HG02571 (cell line): ENCODE measurements around the gene COPB2.

Experiments used
- ATAC-seq: cut with Tn5 transposase; IDR thresholded peaks from one replicate; pipeline ENCODE4 v1.9.1; 2021; ENCODE audit warnings: mild to moderate bottlenecking, moderate library complexity; ENCODE audit not compliant: unreplicated experiment

Gene COPB2

GRCh38 chr3:139329364-139329850 lies 60.0 kb downstream of the COPB2 start:
- ATAC-seq = peak; percentile 93

- no peak for ATAC-seq
Observed at GRCh38 chr3:139328356-139328755, 61.1 kb downstream of the COPB2 start.

- ATAC-seq = no peak
Observed at GRCh38 chr3:139327861-139328260, 61.6 kb downstream of the COPB2 start.

- ATAC-seq = no peak
Observed at GRCh38 chr3:139327231-139327630, 62.2 kb downstream of the COPB2 start.

- no peak for ATAC-seq
Observed at GRCh38 chr3:139326707-139327106, 62.7 kb downstream of the COPB2 start.

- no peak for ATAC-seq
Observed at GRCh38 chr3:139326131-139326530, 63.3 kb downstream of the COPB2 start.

GRCh38 chr3:139325551-139325950 lies 63.9 kb downstream of the COPB2 start:
- ATAC-seq = no peak

GRCh38 chr3:139324456-139324855 lies 65.0 kb downstream of the COPB2 start:
- no peak for ATAC-seq

- no peak for ATAC-seq
Observed at GRCh38 chr3:139323146-139323545, 66.3 kb downstream of the COPB2 start.

GRCh38 chr3:139322346-139322745 lies 67.1 kb downstream of the COPB2 start:
- ATAC-seq = no peak

- no peak for ATAC-seq
Observed at GRCh38 chr3:139320551-139321309, 68.7 kb downstream of the COPB2 start.

GRCh38 chr3:139319428-139320402 lies 69.7 kb downstream of the COPB2 start:
- ATAC-seq = no peak

GRCh38 chr3:139318826-139319225 lies 70.6 kb downstream of the COPB2 start:
- ATAC-seq = no peak

- no peak for ATAC-seq
Observed at GRCh38 chr3:139318431-139318816, 71.0 kb downstream of the COPB2 start.

- ATAC-seq = no peak
Observed at GRCh38 chr3:139317660-139318430, 71.6 kb downstream of the COPB2 start.

GRCh38 chr3:139317215-139317614 lies 72.2 kb downstream of the COPB2 start:
- no peak for ATAC-seq

- ATAC-seq = no peak
Observed at GRCh38 chr3:139313921-139314320, 75.5 kb downstream of the COPB2 start.

GRCh38 chr3:139312959-139313358 lies 76.5 kb downstream of the COPB2 start:
- ATAC-seq = no peak

GRCh38 chr3:139312416-139312815 lies 77.0 kb downstream of the COPB2 start:
- ATAC-seq = no peak

- ATAC-seq = no peak
Observed at GRCh38 chr3:139311557-139311956, 77.9 kb downstream of the COPB2 start.

- no peak for ATAC-seq
Observed at GRCh38 chr3:139310474-139310933, 78.9 kb downstream of the COPB2 start.
